Suprapubic skin (tissue), 4 donors: Measurements from ENCODE around the gene UQCC5. TPM values are rescaled to one million over a fixed set of nuclear protein-coding genes. Genes with fewer than 3 reads are reported as not detected.

Experiments used
- DNase-seq, 2 donors: peaks; one replicate each; pipeline ENCODE4 v3.0.0-alpha.2; 2019; ENCODE audit warnings: low spot score in 2 of 2
- H3K27ac ChIP-seq: fragments of 200-600 bp; sonication (generic); one replicate; pipeline ENCODE4 v1.5.1; 2019
- H3K27me3 ChIP-seq: fragments of 200-600 bp; sonication (generic); one replicate; pipeline ENCODE4 v1.5.1; 2019
- H3K36me3 ChIP-seq: fragments of 200-600 bp; sonication (generic); one replicate; pipeline ENCODE4 v1.5.1; 2019
- H3K4me1 ChIP-seq: fragments of 200-600 bp; sonication (generic); one replicate; pipeline ENCODE4 v1.5.1; 2019
- H3K4me3 ChIP-seq: fragments of 200-600 bp; sonication (generic); one replicate; pipeline ENCODE4 v1.5.1; 2019; ENCODE audit warnings: mild to moderate bottlenecking
- H3K9me3 ChIP-seq: fragments of 200-600 bp; sonication (generic); one replicate; pipeline ENCODE4 v1.5.1; 2019
- EP300 ChIP-seq: sonication (generic); formaldehyde crosslinking; IDR thresholded peaks from one replicate; pipeline ENCODE4 v1.6.1; 2017; ENCODE audit warnings: antibody characterized with exemption
- POLR2A ChIP-seq, 2 donors: fragments of 450-650 bp; IDR thresholded peaks; one replicate each; pipeline ENCODE4 v1.6.1; 2017; ENCODE audit warnings: antibody characterized with exemption in 2 of 2, mild to moderate bottlenecking in 2 of 2, moderate library complexity in 2 of 2
- POLR2AphosphoS5 ChIP-seq, 3 donors: sonication (generic); formaldehyde crosslinking; IDR thresholded peaks; one replicate each; pipeline ENCODE4 v1.6.1; 2017; ENCODE audit warnings: antibody characterized with exemption in 3 of 3
- WGBS: methylation state at CpG from one replicate; pipeline ENCODE4 v1.1.5; 2018; 5-methylcytosine and 5-hydroxymethylcytosine counted together
- total RNA-seq, 4 donors: library from RNA; depleted of rRNA; stranded (reverse); fragments of >200 nt; gene quantifications; one replicate each; pipeline ENCODE4 v1.1.0, GENCODE V29; 2016
- TF ChIP-seq, protein P1 (sequence below), 2 donors: fragments of 200-600 bp in 1 of 2; fragments of 450-650 bp in 1 of 2; sonication (generic) in 1 of 2; IDR thresholded peaks; one replicate each; pipeline ENCODE4 v1.5.1; 2016 to 2019; ENCODE audit warnings: antibody characterized with exemption in 2 of 2, mild to moderate bottlenecking in 1 of 2, moderate library complexity in 1 of 2

The UQCC5 gene
- total RNA-seq, 4 donors from 2014 or later, result 0.68 to 4.0 (median 1.2) TPM

DNA sequence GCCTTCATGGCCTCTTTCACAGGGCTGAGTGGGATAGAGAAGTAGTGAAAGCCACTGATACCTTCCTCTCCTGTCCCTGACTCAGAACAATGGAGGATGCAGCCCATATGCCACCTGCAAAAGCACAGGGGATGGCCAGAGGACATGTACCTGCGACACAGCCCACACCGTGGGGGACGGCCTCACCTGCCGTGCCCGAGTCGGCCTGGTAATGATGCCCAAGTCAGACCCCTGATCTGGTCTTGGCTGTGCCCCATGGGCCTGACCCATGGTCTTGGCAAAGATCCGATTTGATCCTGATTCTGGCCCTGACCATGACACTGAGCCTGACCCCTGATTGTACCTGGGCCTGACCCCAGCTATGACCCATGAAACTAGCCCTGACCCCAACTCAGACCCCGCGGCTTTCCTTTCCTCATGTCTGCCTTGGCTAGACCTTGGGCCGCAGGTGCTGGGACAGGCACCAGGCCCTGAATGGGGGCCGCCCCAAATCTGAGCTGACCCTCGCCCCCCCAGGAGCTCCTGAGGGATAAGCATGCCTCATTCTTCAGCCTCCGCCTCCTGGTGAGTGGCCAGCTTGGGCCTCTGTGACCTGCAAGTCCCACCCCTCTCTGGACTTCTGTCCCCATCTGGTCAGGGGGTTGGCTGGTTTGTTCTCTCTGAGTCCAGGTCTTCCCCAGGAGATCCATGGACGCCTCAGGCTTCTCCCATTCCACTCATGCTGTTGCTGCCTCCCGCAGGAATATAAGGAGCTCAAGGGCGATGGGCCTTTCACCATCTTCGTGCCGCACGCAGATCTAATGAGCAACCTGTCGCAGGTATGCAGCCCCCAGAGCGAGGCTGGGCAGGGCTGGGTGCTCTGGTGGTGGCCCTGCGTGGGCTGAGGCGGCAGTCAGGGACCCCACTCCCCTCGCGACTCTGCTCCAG is 18.3 kb upstream of the UQCC5 start:
- 68% methylated on average over 15 of the region's 25 CpGs for WGBS
- H3K4me1 ChIP-seq, result peaks cover 9% of the 10 kb centered on the region
- no peaks in the 10 kb centered on the region for H3K27me3 ChIP-seq
- DNase-seq, result no peak
- H3K27ac ChIP-seq, result no peak overlapping the region
- no peaks in the 10 kb centered on the region for H3K9me3 ChIP-seq
- H3K36me3 ChIP-seq, result peaks cover 14% of the 10 kb centered on the region
- peak overlapping the region; percentile 39 for H3K4me3 ChIP-seq
- TF ChIP-seq POLR2A (IDR thresholded peaks at IDR 0.05) (no peak), POLR2AphosphoS5 (IDR thresholded peaks at IDR 0.05) (no peak)
- TF ChIP-seq, protein P1, sequence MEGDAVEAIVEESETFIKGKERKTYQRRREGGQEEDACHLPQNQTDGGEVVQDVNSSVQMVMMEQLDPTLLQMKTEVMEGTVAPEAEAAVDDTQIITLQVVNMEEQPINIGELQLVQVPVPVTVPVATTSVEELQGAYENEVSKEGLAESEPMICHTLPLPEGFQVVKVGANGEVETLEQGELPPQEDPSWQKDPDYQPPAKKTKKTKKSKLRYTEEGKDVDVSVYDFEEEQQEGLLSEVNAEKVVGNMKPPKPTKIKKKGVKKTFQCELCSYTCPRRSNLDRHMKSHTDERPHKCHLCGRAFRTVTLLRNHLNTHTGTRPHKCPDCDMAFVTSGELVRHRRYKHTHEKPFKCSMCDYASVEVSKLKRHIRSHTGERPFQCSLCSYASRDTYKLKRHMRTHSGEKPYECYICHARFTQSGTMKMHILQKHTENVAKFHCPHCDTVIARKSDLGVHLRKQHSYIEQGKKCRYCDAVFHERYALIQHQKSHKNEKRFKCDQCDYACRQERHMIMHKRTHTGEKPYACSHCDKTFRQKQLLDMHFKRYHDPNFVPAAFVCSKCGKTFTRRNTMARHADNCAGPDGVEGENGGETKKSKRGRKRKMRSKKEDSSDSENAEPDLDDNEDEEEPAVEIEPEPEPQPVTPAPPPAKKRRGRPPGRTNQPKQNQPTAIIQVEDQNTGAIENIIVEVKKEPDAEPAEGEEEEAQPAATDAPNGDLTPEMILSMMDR (IDR thresholded peaks at IDR 0.05), result no peak

DNA sequence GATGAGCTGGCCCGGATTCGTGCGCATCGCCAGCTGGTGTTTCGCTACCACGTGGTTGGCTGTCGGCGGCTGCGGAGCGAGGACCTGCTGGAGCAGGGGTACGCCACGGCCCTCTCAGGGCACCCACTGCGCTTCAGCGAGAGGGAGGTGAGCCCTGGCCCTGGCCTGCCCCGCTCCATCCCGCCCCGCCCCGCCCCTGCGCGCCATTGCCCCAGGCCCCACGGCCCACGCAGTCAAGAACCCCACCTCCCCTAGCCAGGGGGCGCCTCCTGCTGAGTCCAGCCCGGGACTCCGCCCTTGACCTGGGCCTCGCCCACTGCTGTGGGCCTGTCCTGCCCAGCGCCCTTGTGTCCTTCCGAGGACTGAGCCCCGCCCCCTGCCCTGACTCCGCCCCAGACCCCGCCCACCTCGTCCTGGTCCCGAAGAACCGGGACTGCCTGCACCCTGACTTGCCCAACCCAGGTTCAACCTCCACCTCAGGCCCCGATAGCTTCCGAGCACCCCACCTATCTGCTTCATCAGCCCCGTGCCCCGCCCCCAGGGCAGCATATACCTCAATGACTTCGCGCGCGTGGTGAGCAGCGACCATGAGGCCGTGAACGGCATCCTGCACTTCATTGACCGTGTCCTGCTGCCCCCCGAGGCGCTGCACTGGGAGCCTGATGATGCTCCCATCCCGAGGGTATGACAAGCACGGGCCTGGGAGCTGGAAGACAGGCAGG is 17.5 kb upstream of the UQCC5 start:
- Histone ChIP-seq H3K4me1 (peaks cover 9% of the 10 kb centered on the region), H3K9me3 (no peaks in the 10 kb centered on the region), H3K36me3 (peaks cover 23% of the 10 kb centered on the region), H3K27me3 (no peaks in the 10 kb centered on the region), H3K4me3 (peak overlapping the region; percentile 39), H3K27ac (no peak overlapping the region)
- no peak for DNase-seq
- 69% methylated on average over 15 of the region's 50 CpGs for WGBS
- TF ChIP-seq POLR2AphosphoS5 (IDR thresholded peaks at IDR 0.05) (no peak), EP300 (no peak), POLR2A (IDR thresholded peaks at IDR 0.05) (no peak)
- TF ChIP-seq, protein P1 (IDR thresholded peaks at IDR 0.05), result no peak

DNA sequence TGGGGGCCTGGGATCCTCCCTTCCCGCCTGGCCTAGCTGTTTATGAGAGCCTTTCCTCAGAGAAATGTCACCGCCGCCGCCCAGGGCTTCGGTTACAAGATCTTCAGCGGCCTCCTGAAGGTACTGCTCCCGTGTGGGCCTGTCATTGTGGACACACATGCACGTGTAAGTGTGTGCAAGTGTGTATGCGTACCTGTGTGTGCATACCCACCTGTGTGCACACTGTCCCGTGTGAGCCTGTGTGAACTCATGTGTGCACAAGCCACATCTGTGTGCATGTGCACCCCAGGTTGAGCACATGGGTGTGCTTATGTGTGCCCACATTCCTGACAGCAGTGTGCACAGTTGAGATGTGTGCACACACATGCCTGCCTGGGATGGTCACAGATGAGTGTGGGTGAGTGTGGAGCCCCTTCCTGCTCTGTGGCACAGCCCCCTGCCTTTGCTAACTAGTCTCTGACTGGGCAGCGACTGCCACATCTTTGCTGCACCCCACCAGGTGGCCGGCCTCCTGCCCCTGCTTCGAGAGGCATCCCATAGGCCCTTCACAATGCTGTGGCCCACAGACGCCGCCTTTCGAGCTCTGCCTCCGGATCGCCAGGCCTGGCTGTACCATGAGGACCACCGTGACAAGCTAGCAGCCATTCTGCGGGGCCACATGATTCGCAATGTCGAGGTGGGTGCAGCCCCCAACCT is 16.8 kb upstream of the UQCC5 start:
- Histone ChIP-seq H3K9me3 (no peaks in the 10 kb centered on the region), H3K4me1 (peaks cover 14% of the 10 kb centered on the region), H3K36me3 (peaks cover 30% of the 10 kb centered on the region), H3K27ac (no peak overlapping the region), H3K27me3 (no peaks in the 10 kb centered on the region), H3K4me3 (no peak overlapping the region)
- no peak for TF ChIP-seq EP300
- TF ChIP-seq POLR2AphosphoS5 (IDR thresholded peaks at IDR 0.05), result no peak
- no peak for TF ChIP-seq POLR2A (IDR thresholded peaks at IDR 0.05)
- TF ChIP-seq, protein P1 (IDR thresholded peaks at IDR 0.05), result no peak
- no peak for DNase-seq
- WGBS, result 76% methylated on average over 11 of the region's 22 CpGs

DNA sequence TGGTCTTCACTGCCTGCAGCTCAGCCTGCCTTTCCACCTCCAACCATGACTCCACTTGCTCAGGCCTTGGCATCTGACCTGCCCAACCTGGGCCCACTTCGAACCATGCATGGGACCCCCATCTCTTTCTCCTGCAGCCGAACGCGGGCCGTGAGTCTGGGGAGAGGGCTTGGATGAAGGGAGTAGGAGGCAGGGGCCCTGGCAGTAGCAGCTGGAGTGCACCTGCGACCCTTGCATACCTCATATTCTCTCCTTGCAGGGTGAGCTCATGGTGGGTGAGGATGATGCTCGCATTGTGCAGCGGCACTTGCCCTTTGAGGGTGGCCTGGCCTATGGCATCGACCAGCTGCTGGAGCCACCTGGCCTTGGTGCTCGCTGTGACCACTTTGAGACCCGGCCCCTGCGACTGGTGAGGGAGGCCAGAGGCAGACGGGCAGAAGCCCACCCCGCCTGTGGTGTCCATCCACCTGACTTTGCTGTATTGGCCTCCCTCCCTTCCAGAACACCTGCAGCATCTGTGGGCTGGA is 16.2 kb upstream of the UQCC5 start:
- peaks cover 30% of the 10 kb centered on the region for H3K36me3 ChIP-seq
- no peak for TF ChIP-seq EP300
- peaks cover 18% of the 10 kb centered on the region for H3K4me1 ChIP-seq
- H3K9me3 ChIP-seq, result no peaks in the 10 kb centered on the region
- H3K4me3 ChIP-seq, result no peak overlapping the region
- no peak for DNase-seq
- WGBS, result 99% methylated on average over 13 of the region's 14 CpGs
- H3K27me3 ChIP-seq, result no peaks in the 10 kb centered on the region
- H3K27ac ChIP-seq, result no peak overlapping the region

DNA sequence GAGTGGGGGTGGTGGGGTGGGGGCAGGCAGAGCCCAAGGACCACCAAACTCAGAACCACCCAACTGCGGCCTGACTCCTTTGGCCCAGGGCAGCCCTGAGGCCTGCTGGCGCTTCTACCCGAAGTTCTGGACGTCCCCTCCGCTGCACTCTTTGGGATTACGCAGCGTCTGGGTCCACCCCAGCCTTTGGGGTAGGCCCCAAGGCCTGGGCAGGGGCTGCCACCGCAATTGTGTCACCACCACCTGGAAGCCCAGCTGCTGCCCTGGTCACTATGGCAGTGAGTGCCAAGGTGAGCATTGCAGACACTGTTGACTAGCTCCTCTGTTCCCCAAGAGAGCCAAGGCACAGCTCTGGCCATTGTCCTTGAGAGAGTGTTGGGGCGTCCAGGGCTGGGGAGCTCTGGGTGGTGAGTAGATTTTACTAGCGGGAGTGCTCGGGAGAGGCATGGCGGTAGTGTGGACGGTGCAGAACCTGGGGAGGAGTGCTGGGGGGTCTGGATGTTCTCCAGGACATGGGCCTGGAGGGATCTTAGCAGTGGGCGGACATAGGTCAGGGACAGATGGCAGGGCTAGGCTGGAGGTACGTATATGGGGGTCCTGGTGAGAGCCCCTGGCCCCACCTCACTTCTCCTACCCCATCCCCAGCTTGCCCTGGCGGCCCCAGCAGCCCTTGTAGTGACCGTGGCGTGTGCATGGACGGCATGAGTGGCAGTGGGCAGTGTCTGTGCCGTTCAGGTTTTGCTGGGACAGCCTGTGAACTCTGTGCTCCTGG is 15.5 kb upstream of the UQCC5 start:
- Histone ChIP-seq H3K4me1 (peaks cover 25% of the 10 kb centered on the region), H3K27ac (no peak overlapping the region), H3K36me3 (peaks cover 30% of the 10 kb centered on the region), H3K9me3 (no peaks in the 10 kb centered on the region), H3K27me3 (no peaks in the 10 kb centered on the region), H3K4me3 (no peak overlapping the region)
- no peak for DNase-seq
- no peak for TF ChIP-seq EP300
- WGBS, result 86% methylated on average over 11 of the region's 20 CpGs
